T follicular helper cell (primary cell): ENCODE measurements around the gene BST2.
"Not testable (repeated sequence)": the region's sequence is repeated elsewhere in the genome, so short reads cannot be mapped to it uniquely, and the experiment has no call there.

Source experiments
- DNase-seq: peaks from one replicate; pipeline ENCODE4 v3.0.0-alpha.2; 2020; ENCODE audit warnings: low read depth

BST2 gene

DNA sequence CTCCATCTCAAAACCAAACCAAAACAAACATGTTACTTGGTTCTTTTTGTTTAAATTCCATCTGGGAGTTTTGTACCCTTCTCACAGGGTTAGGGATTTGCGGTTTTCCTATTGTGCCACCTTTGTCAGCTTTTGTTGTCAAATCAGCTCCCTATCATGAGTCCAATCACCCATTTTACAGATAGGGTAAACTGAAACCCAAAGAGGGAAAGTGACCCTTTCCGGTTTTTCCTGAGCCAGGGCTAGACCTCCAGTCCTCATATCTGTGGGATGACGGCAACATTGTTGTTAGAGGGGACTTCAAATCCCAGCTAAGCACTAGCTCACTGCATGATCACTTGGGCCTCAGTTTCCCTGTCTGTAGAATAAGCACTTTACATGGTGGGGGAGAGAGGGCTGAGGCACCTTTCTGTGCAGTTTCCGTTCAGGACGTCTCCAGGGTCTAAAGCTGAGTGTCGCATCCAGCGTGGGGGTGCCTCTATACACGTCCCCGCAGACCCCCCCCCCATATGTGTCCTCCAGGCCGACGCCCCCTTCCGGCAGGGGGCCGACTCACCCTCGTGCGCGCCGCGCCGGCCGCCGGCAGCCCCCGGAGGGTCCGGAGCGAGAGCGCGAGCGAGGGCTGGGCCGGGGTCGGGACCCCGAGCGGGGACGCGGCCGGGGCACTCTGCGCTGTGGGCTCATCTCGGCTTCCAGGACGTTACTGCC lies 15.3 kb downstream of the BST2 start:
- no peak for DNase-seq

- DNase-seq, result no peak
These were observed 16.1 kb downstream of the BST2 start for GRCh38 chr19:17389288-17389687.

DNA sequence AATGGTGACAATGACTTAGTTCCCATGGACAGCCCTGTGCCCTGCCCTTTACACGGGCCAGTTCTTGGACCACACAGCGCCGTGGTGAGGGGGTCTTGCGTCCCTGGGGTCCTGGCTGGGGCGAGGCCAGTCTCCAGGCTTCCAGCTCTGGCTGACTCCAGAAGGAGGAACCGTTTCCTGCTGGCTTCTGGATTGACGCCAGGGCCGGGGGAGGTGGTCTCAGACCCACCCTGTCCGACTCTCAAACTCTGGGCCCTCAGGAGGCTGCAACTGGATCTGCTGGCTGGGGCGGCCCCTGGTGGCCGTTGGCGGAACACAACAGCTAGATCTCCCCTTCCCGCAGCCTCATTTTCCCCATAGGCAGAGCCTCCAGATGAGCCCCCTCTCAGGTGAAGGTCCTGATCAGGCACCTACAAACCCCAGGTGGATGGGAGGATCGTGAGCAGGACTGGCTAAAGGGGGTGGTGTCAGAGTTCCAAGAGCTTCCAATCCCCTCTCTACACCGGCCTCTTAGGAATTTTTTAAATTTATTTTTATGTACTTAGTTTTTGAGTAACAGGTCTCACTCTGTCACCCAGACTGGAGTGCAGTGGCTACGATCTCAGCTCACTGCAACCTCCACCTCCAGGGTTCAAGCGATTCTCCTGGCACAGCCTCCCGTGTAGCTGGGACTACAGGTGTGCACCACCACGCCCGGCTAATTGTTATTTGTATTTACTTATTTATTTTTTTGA lies 19.4 kb downstream of the BST2 start:
- DNase-seq, result peak; percentile 43

- DNase-seq, result no peak
These were observed 24.8 kb downstream of the BST2 start for GRCh38 chr19:17380426-17381138.

DNA sequence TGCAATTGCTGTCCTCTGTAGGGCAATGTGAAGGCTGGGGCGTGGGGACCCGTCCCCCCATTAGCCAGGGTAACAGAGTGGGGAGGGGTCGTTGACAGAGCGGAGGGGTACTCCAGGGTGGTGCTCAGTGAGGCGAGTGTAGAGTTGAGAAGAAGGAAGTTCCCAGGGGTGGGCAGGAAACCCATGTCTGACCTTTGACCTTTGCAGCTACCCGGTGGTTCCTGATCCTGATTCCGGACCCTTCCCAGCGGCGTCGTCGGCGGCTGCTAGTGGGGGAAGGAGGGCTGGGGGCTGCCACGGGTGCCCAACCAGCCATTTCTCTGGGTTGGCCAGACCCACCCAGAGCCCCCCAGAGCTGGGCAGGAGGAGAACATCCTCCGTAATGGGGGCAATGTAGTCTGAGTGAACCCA lies 26.2 kb downstream of the BST2 start:
- no peak for DNase-seq

GRCh38 chr19:17378271-17378670 lies 27.2 kb downstream of the BST2 start:
- DNase-seq, result no peak

GRCh38 chr19:17376935-17377600 lies 28.4 kb downstream of the BST2 start, which contains the start of gene PLVAP:
TSS of gene PLVAP (minus strand) at chr19:17377342. CDS start at chr19:17377288, 54 bp downstream.
- no peak for DNase-seq

DNA sequence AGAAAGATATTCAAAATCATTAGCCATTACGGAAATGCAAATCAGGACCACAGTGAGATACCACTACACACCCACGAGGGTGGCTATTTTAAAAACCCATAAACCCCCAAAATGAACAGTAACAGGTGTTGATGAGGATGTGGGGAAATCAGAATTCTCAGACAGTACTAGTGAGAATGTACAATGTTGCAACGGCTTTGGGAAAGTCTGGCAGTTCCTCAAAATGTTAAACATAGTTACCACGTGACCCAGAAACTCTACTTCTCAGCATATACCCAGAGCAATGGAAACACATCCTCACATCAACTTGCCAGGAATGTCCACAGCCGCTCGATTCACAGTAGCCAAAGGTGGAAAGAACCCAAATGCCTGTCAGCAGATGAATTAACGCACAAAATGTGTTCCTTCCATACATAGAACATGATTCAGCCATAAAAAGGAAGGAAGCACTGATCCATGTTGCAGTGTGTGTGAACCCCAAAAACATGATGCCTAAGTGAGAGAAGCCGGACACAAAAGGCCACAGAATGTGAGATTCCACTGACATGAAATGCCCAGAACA lies 35.3 kb downstream of the BST2 start:
- DNase-seq, result no peak

GRCh38 chr19:17365361-17365760 lies 40.1 kb downstream of the BST2 start:
- no peak for DNase-seq

- DNase-seq, result not testable (repeated sequence)
These were observed 41.4 kb downstream of the BST2 start for GRCh38 chr19:17363852-17364605.

GRCh38 chr19:17359905-17360800 lies 45.3 kb downstream of the BST2 start:
- no peak for DNase-seq

- DNase-seq, result no peak
These were observed 47.0 kb downstream of the BST2 start for GRCh38 chr19:17358395-17358794.

- no peak for DNase-seq
These were observed 47.7 kb downstream of the BST2 start for GRCh38 chr19:17357724-17358123.

- DNase-seq, result no peak
These were observed 48.3 kb downstream of the BST2 start for GRCh38 chr19:17357078-17357666.

DNA sequence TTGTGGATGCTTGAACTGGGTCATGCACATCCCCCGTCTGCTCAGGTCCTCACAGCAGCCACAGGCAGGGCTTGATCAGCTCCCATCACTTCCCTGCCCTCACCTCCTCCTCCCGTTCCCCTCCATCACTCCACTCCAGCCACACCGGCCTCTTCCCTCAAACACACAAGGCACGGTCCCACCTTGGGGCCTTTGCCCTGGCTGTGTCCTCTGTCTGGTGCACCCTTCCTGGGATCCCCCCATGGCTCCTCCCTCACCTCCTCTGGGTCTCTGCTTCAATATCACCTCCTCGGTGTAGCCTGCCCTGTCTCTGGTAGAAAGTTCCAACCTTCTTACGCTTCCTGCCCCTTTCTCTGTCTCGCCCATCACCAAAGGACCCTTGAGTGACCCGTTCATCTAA lies 52.0 kb downstream of the BST2 start:
- no peak for DNase-seq
